Activated naive CD4-positive, alpha-beta T cell treated with anti-CD3 and anti-CD28 coated beads, Interleukin-2, amount 50 U/mL, for 24 hours (primary cell): Measurements from ENCODE around the gene KEL.

Experiments used
- H3K27ac Mint-ChIP-seq: one replicate; pipeline ENCODE4 v1.8.0; 2021; ENCODE audit warnings: mild to moderate bottlenecking, mixed read lengths
- H3K27me3 Mint-ChIP-seq: one replicate; pipeline ENCODE4 v1.8.0; 2021; ENCODE audit warnings: mixed read lengths
- H3K36me3 Mint-ChIP-seq: one replicate; pipeline ENCODE4 v1.8.0; 2021; ENCODE audit warnings: mixed read lengths
- H3K4me1 Mint-ChIP-seq: one replicate; pipeline ENCODE4 v1.8.0; 2021; ENCODE audit warnings: mixed read lengths
- H3K4me3 Mint-ChIP-seq: one replicate; pipeline ENCODE4 v1.8.0; 2021; ENCODE audit warnings: mild to moderate bottlenecking, mixed read lengths
- H3K9me3 Mint-ChIP-seq: one replicate; pipeline ENCODE4 v1.8.0; 2021; ENCODE audit warnings: mixed read lengths

The KEL gene

GRCh38 chr7:142919656-142920055, 42.5 kb downstream of the KEL start:
- Mint-ChIP-seq H3K9me3 (no peaks in the 10 kb centered on the region), H3K27ac (no peak overlapping the region), H3K4me3 (no peak overlapping the region), H3K36me3 (no peaks in the 10 kb centered on the region), H3K27me3 (peaks cover 6% of the 10 kb centered on the region), H3K4me1 (no peaks in the 10 kb centered on the region)

GRCh38 chr7:142918901-142919300, 43.3 kb downstream of the KEL start:
- H3K36me3 Mint-ChIP-seq = no peaks in the 10 kb centered on the region
- H3K4me1 Mint-ChIP-seq = no peaks in the 10 kb centered on the region
- no peak overlapping the region for H3K4me3 Mint-ChIP-seq
- no peak overlapping the region for H3K27ac Mint-ChIP-seq
- H3K9me3 Mint-ChIP-seq = no peaks in the 10 kb centered on the region
- peaks cover 8% of the 10 kb centered on the region for H3K27me3 Mint-ChIP-seq

GRCh38 chr7:142917447-142917846, 44.7 kb downstream of the KEL start:
- Mint-ChIP-seq H3K4me3 (no peak overlapping the region), H3K27me3 (peaks cover 8% of the 10 kb centered on the region), H3K36me3 (no peaks in the 10 kb centered on the region), H3K27ac (no peak overlapping the region), H3K4me1 (no peaks in the 10 kb centered on the region), H3K9me3 (no peaks in the 10 kb centered on the region)

- H3K36me3 Mint-ChIP-seq = no peaks in the 10 kb centered on the region
- H3K27me3 Mint-ChIP-seq = peaks cover 4% of the 10 kb centered on the region
- H3K9me3 Mint-ChIP-seq = no peaks in the 10 kb centered on the region
These were observed 45.7 kb downstream of the KEL start for GRCh38 chr7:142916508-142916907.

GRCh38 chr7:142915315-142915714, 46.8 kb downstream of the KEL start:
- no peaks in the 10 kb centered on the region for H3K36me3 Mint-ChIP-seq
- H3K27ac Mint-ChIP-seq = no peak overlapping the region
- no peaks in the 10 kb centered on the region for H3K9me3 Mint-ChIP-seq

More at GRCh38 chr7:142916508-142916907, 45.7 kb downstream of the KEL start:
- Mint-ChIP-seq H3K4me1 (no peaks in the 10 kb centered on the region), H3K4me3 (no peak overlapping the region), H3K27ac (no peak overlapping the region)

GRCh38 chr7:142914121-142914520, 48.0 kb downstream of the KEL start:
- Mint-ChIP-seq H3K36me3 (no peaks in the 10 kb centered on the region), H3K27ac (no peak overlapping the region), H3K4me3 (no peak overlapping the region), H3K27me3 (peaks cover 7% of the 10 kb centered on the region), H3K4me1 (no peaks in the 10 kb centered on the region), H3K9me3 (no peaks in the 10 kb centered on the region)

More at GRCh38 chr7:142915315-142915714, 46.8 kb downstream of the KEL start:
- Mint-ChIP-seq H3K27me3 (peaks cover 4% of the 10 kb centered on the region), H3K4me1 (no peaks in the 10 kb centered on the region), H3K4me3 (no peak overlapping the region)

- Mint-ChIP-seq H3K4me3 (no peak overlapping the region), H3K9me3 (no peaks in the 10 kb centered on the region), H3K27ac (no peak overlapping the region), H3K36me3 (no peaks in the 10 kb centered on the region), H3K27me3 (peaks cover 7% of the 10 kb centered on the region), H3K4me1 (no peaks in the 10 kb centered on the region)
These were observed 48.6 kb downstream of the KEL start for GRCh38 chr7:142913566-142913965.

GRCh38 chr7:142913051-142913450, 49.1 kb downstream of the KEL start:
- H3K4me3 Mint-ChIP-seq = no peak overlapping the region
- H3K4me1 Mint-ChIP-seq = no peaks in the 10 kb centered on the region
- no peaks in the 10 kb centered on the region for H3K9me3 Mint-ChIP-seq
- H3K27me3 Mint-ChIP-seq = peaks cover 7% of the 10 kb centered on the region
- no peaks in the 10 kb centered on the region for H3K36me3 Mint-ChIP-seq
- H3K27ac Mint-ChIP-seq = no peak overlapping the region

- Mint-ChIP-seq H3K9me3 (no peaks in the 10 kb centered on the region), H3K27ac (no peak overlapping the region), H3K4me1 (no peaks in the 10 kb centered on the region), H3K27me3 (peaks cover 11% of the 10 kb centered on the region), H3K36me3 (no peaks in the 10 kb centered on the region), H3K4me3 (no peak overlapping the region)
These were observed 51.7 kb downstream of the KEL start for GRCh38 chr7:142910481-142910880.

- H3K4me3 Mint-ChIP-seq = no peak overlapping the region
- H3K27me3 Mint-ChIP-seq = peaks cover 11% of the 10 kb centered on the region
- no peaks in the 10 kb centered on the region for H3K4me1 Mint-ChIP-seq
- H3K9me3 Mint-ChIP-seq = no peaks in the 10 kb centered on the region
- no peak overlapping the region for H3K27ac Mint-ChIP-seq
- no peaks in the 10 kb centered on the region for H3K36me3 Mint-ChIP-seq
These were observed 52.1 kb downstream of the KEL start for GRCh38 chr7:142910031-142910433.

- Mint-ChIP-seq H3K27me3 (peaks cover 9% of the 10 kb centered on the region), H3K4me3 (no peak overlapping the region), H3K36me3 (no peaks in the 10 kb centered on the region), H3K4me1 (no peaks in the 10 kb centered on the region), H3K27ac (no peak overlapping the region), H3K9me3 (no peaks in the 10 kb centered on the region)
These were observed 53.0 kb downstream of the KEL start for GRCh38 chr7:142908921-142909890.

- no peaks in the 10 kb centered on the region for H3K4me1 Mint-ChIP-seq
- peaks cover 9% of the 10 kb centered on the region for H3K27me3 Mint-ChIP-seq
- H3K9me3 Mint-ChIP-seq = no peaks in the 10 kb centered on the region
- H3K4me3 Mint-ChIP-seq = no peak overlapping the region
- H3K27ac Mint-ChIP-seq = no peak overlapping the region
- no peaks in the 10 kb centered on the region for H3K36me3 Mint-ChIP-seq
These were observed 53.9 kb downstream of the KEL start for GRCh38 chr7:142908290-142908689.

- Mint-ChIP-seq H3K9me3 (no peaks in the 10 kb centered on the region), H3K27me3 (peaks cover 9% of the 10 kb centered on the region), H3K4me1 (no peaks in the 10 kb centered on the region), H3K36me3 (no peaks in the 10 kb centered on the region), H3K27ac (no peak overlapping the region), H3K4me3 (no peak overlapping the region)
These were observed 55.5 kb downstream of the KEL start for GRCh38 chr7:142906643-142907042.

GRCh38 chr7:142905759-142906158, 56.4 kb downstream of the KEL start:
- H3K4me3 Mint-ChIP-seq = no peak overlapping the region
- no peak overlapping the region for H3K27ac Mint-ChIP-seq
- peaks cover 9% of the 10 kb centered on the region for H3K27me3 Mint-ChIP-seq
- no peaks in the 10 kb centered on the region for H3K4me1 Mint-ChIP-seq
- no peaks in the 10 kb centered on the region for H3K36me3 Mint-ChIP-seq
- no peaks in the 10 kb centered on the region for H3K9me3 Mint-ChIP-seq

- Mint-ChIP-seq H3K9me3 (no peaks in the 10 kb centered on the region), H3K4me1 (no peaks in the 10 kb centered on the region), H3K4me3 (no peak overlapping the region), H3K36me3 (no peaks in the 10 kb centered on the region), H3K27me3 (peaks cover 6% of the 10 kb centered on the region), H3K27ac (no peak overlapping the region)
These were observed 58.0 kb downstream of the KEL start for GRCh38 chr7:142904128-142904527.

- no peaks in the 10 kb centered on the region for H3K36me3 Mint-ChIP-seq
- H3K27ac Mint-ChIP-seq = peak overlapping the region; percentile 11
- H3K9me3 Mint-ChIP-seq = no peaks in the 10 kb centered on the region
- no peak overlapping the region for H3K4me3 Mint-ChIP-seq
- peaks cover 3% of the 10 kb centered on the region for H3K27me3 Mint-ChIP-seq
- no peaks in the 10 kb centered on the region for H3K4me1 Mint-ChIP-seq
These were observed 60.5 kb downstream of the KEL start for GRCh38 chr7:142901426-142902259.
